GM23338 (cell line): Measurements from ENCODE around the gene MYOM3.

Source experiments
- CTCF ChIP-seq, 2 experiments: fragments of 200-600 bp in 1 of 2; sonication (generic) in 1 of 2; conservative IDR thresholded peaks; 2 replicates each; pipeline versions ENCODE4 v1.5.1 to v1.6.1; 2016 to 2017; ENCODE audit warnings: antibody characterized with exemption in 2 of 2, low read depth in 2 of 2, mild to moderate bottlenecking in 2 of 2, moderate library complexity in 1 of 2
- EZH2 ChIP-seq: fragments of 200-600 bp; sonication (generic); IDR thresholded peaks from one replicate; pipeline ENCODE4 v1.8.0; 2017; ENCODE audit warnings: antibody characterized with exemption, mild to moderate bottlenecking, low read depth; ENCODE audit not compliant: unreplicated experiment
- POLR2AphosphoS5 ChIP-seq: IDR thresholded peaks from 2 replicates; pipeline ENCODE4 v1.6.1; 2016; ENCODE audit warnings: antibody characterized with exemption, low read depth

GRCh38 chr1:24125456-24125855 is 13.5 kb upstream of the MYOM3 start:
- TF ChIP-seq CTCF (conservative IDR thresholded peaks at IDR 0.05; ENCODE audit: low read depth in 2 of 2) (no peak), EZH2 (no peak), POLR2AphosphoS5 (no peak)
